HCT116 (cell line): ENCODE measurements around the gene DPYD. TPM values are rescaled to one million over a fixed set of nuclear protein-coding genes. Genes with fewer than 3 reads are reported as not detected.

Experiments
- ATAC-seq: fragments of 200-7000 bp; cut with Tn5 transposase; 2 replicates; pipeline ENCODE4 v1.9.1; 2020; ENCODE audit warnings: mild to moderate bottlenecking, moderate library complexity
- BruUV-seq: library from RNA; stranded (reverse); fragments of 400-500 nt; replicated peaks from 2 replicates; lab custom pipeline; 2021; lab: Mats Ljungman, UMichigan
- CTCF ChIA-PET: fragments of 300-600 bp; sonication (Branson Sonifier 250); formaldehyde crosslinking; loops from one replicate; lab custom pipeline; 2021; ENCODE audit warnings: antibody characterized with exemption; lab: Charles Lee
- POLR2A ChIA-PET: fragments of 300-600, 350-600 bp; sonication (Branson Sonifier 250); formaldehyde crosslinking; loops from one replicate; lab custom pipeline; 2021; ENCODE audit warnings: antibody characterized with exemption; lab: Charles Lee
- RAD21 ChIA-PET, 2 experiments: fragments of 300-600 bp; sonication (Branson Sonifier 250); formaldehyde crosslinking; loops; one replicate each; lab custom pipeline; 2023; ENCODE audit warnings: low total read pairs in 2 of 2; ENCODE audit not compliant: uncharacterized antibody in 2 of 2, unreplicated experiment in 2 of 2, low non-redundant PET in 1 of 2; lab: Charles Lee
- DNase-seq: peaks from one replicate; pipeline ENCODE4 v3.0.0-alpha.2; 2010; ENCODE audit warnings: low read depth, low spot score
- H2AFZ ChIP-seq: fragments of 200-600 bp; shearing (Covaris generic), sonication (generic); 2 replicates; pipeline ENCODE4 v1.6.1; 2017; ENCODE audit warnings: low read depth, mixed run types, mixed read lengths, antibody characterized with exemption, low read length; ENCODE audit not compliant: poor library complexity, severe bottlenecking
- H3K27ac ChIP-seq: 2 replicates; pipeline ENCODE4 v1.5.1; 2012; ENCODE audit warnings: low read depth, low read length
- H3K27me3 ChIP-seq: fragments of 200-600 bp; sonication (generic); 2 replicates; pipeline ENCODE4 v1.6.1; 2016; ENCODE audit warnings: mixed run types, low read length, mixed read lengths; ENCODE audit not compliant: insufficient read depth
- H3K36me3 ChIP-seq, 2 experiments: fragments of 200-500 bp in 1 of 2; fragments of 200-600 bp in 1 of 2; sonication (Bioruptor generic) in 1 of 2; sonication (generic) in 1 of 2; 2 replicates each; pipeline versions ENCODE4 v1.5.1 to v1.6.1; 2014 to 2016; ENCODE audit warnings: low read length in 2 of 2, inconsistent platforms in 1 of 2, mixed read lengths in 1 of 2, mixed run types in 1 of 2; ENCODE audit not compliant: insufficient read depth in 2 of 2, control insufficient read depth in 1 of 2
- H3K4me1 ChIP-seq, 2 experiments: fragments of 200-600 bp in 1 of 2; sonication (generic) in 1 of 2; 2 replicates each; pipeline versions ENCODE4 v1.5.1 to v1.6.1; 2012 to 2017; ENCODE audit warnings: low read length in 2 of 2, inconsistent platforms in 1 of 2, mild to moderate bottlenecking in 1 of 2, mixed read lengths in 1 of 2, mixed run types in 1 of 2, moderate library complexity in 1 of 2; ENCODE audit not compliant: insufficient read depth in 2 of 2, control insufficient read depth in 1 of 2
- H3K4me2 ChIP-seq: fragments of 200-600 bp; sonication (generic); 2 replicates; pipeline ENCODE4 v1.6.1; 2017; ENCODE audit warnings: mixed run types, low read length, mixed read lengths
- H3K4me3 ChIP-seq, 2 experiments: fragments of 200-600 bp in 1 of 2; sonication (generic) in 1 of 2; replicated peaks in 1 of 2; 2 replicates each; pipeline ENCODE4 v1.5.1; 2011 to 2016; ENCODE audit warnings: low read length in 2 of 2, control low read depth in 1 of 2, low read depth in 1 of 2, mild to moderate bottlenecking in 1 of 2, mixed read lengths in 1 of 2, mixed run types in 1 of 2
- H3K79me2 ChIP-seq: fragments of 200-600 bp; sonication (generic); 2 replicates; pipeline ENCODE4 v1.6.1; 2017; ENCODE audit warnings: mild to moderate bottlenecking, mixed run types, low read length, moderate library complexity, mixed read lengths; ENCODE audit not compliant: insufficient read depth
- H3K9ac ChIP-seq: fragments of 200-600 bp; sonication (generic); 2 replicates; pipeline ENCODE4 v1.6.1; 2016; ENCODE audit warnings: low read length, mixed read lengths
- H3K9me2 ChIP-seq: fragments of 200-600 bp; sonication (generic), shearing (Covaris generic); 2 replicates; pipeline ENCODE4 v1.6.1; 2017; ENCODE audit warnings: mixed run types, mild to moderate bottlenecking, moderate library complexity; ENCODE audit not compliant: insufficient read depth
- H3K9me3 ChIP-seq, 2 experiments: fragments of 200-500 bp in 1 of 2; fragments of 200-600 bp in 1 of 2; sonication (Bioruptor generic) in 1 of 2; sonication (generic) in 1 of 2; 2 replicates each; pipeline ENCODE4 v1.6.1; 2014 to 2017; ENCODE audit warnings: low read length in 2 of 2, mixed read lengths in 2 of 2, inconsistent platforms in 1 of 2, low read depth in 1 of 2, mild to moderate bottlenecking in 1 of 2, mixed run types in 1 of 2, moderate library complexity in 1 of 2; ENCODE audit not compliant: control insufficient read depth in 1 of 2, insufficient read depth in 1 of 2
- H4K20me1 ChIP-seq: fragments of 200-600 bp; sonication (generic), shearing (Covaris generic); 2 replicates; pipeline ENCODE4 v1.6.1; 2017; ENCODE audit warnings: mixed run types, mild to moderate bottlenecking, moderate library complexity; ENCODE audit not compliant: insufficient read depth
- ATF3 ChIP-seq: IDR thresholded peaks from 2 replicates; pipeline ENCODE4 v1.6.1; 2012
- CBX3 ChIP-seq: IDR thresholded peaks from 2 replicates; pipeline ENCODE4 v1.6.1; 2012; ENCODE audit warnings: low read depth
- CTCF ChIP-seq, 3 experiments: fragments of 200-600 bp in 1 of 3; sonication (generic) in 1 of 3; IDR thresholded peaks in 2 of 3; conservative IDR thresholded peaks in 1 of 3; 2 replicates each; pipeline ENCODE4 v1.5.1; 2012 to 2017; ENCODE audit warnings: low read depth in 2 of 3, low read length in 2 of 3, antibody characterized with exemption in 1 of 3, borderline replicate concordance in 1 of 3, control low read depth in 1 of 3, mild to moderate bottlenecking in 1 of 3, mixed read lengths in 1 of 3, mixed run types in 1 of 3, moderate library complexity in 1 of 3; ENCODE audit not compliant: insufficient read depth in 1 of 3
- EGR1 ChIP-seq: IDR thresholded peaks from 2 replicates; pipeline ENCODE4 v1.6.1; 2012; ENCODE audit warnings: low read depth
- POLR2AphosphoS5 ChIP-seq: IDR thresholded peaks from 2 replicates; pipeline ENCODE4 v1.6.1; 2011; ENCODE audit warnings: mild to moderate bottlenecking, low read depth, low read length, moderate library complexity
- SRF ChIP-seq: IDR thresholded peaks from 2 replicates; pipeline ENCODE4 v1.6.1; 2012; ENCODE audit warnings: low read depth
- TCF7L2 ChIP-seq: IDR thresholded peaks from 2 replicates; pipeline ENCODE4 v1.7.0; 2011; ENCODE audit warnings: borderline replicate concordance, inconsistent platforms; ENCODE audit not compliant: insufficient read depth, insufficient read length; ENCODE audit errors: extremely low read depth
- YY1 ChIP-seq: IDR thresholded peaks from 2 replicates; pipeline ENCODE4 v1.6.1; 2011; ENCODE audit warnings: low read length, low read depth, moderate library complexity, mild to moderate bottlenecking; ENCODE audit not compliant: insufficient replicate concordance; ENCODE audit errors: extremely low read depth
- ZNF274 ChIP-seq: fragments of 200-500 bp; sonication (Bioruptor generic); IDR thresholded peaks from 2 replicates; pipeline ENCODE4 v1.6.1; 2014; ENCODE audit warnings: mild to moderate bottlenecking, low read depth, low read length, inconsistent platforms
- intact Hi-C: fragments of 100-400 bp; cut with micrococcal nuclease; formaldehyde crosslinking; loops from 2 replicates; pipeline ENCODE4 v1.10.0; 2022
- total RNA-seq: library from RNA; stranded (reverse); gene quantifications from one replicate; pipeline ENCODE4 v1.2.1, GENCODE V29; 2021; ENCODE audit not compliant: unreplicated experiment

Gene DPYD
- total RNA-seq, 1 experiment from 2014 or later = 1.7 TPM

DNA sequence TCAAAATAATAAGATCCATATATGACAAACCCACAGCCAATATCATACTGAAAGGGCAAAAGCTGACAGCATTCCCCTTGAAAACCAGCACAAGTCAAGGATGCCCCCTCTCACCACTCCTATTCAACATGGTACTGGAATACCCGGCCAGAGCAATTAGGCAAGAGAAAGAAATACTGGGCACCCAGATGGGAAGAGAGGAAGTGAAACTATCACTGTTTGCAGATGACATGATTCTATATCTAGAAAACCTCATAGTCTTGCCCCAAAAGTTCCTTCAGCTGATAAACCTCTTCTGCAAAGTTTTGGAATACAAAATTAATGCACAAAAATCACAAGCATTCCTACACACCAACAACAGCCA is 756.6 kb downstream of the DPYD start:
- Histone ChIP-seq H3K9ac (no peak overlapping the region), H3K79me2 (no peaks in the 10 kb centered on the region), H3K9me3 (no peaks in the 10 kb centered on the region), H3K9me2 (no peaks in the 10 kb centered on the region), H3K4me1 (no peaks in the 10 kb centered on the region), H3K36me3 (no peaks in the 10 kb centered on the region), H3K27ac (no peak overlapping the region), H4K20me1 (no peaks in the 10 kb centered on the region), H3K4me3 (no peak overlapping the region), H3K4me2 (no peak overlapping the region), H3K27me3 (no peaks in the 10 kb centered on the region), H2AFZ (no peak overlapping the region)
- intact Hi-C loops = no loop called here
- no peak for DNase-seq
- ATAC-seq = no peak
- no peak for TF ChIP-seq TCF7L2
- ChIA-PET POLR2A (no interaction called here), CTCF (no interaction called here), RAD21 (no interaction called here)
- BruUV-seq = no TSS peak

GRCh38 chr1:97163591-97164275 is 757.1 kb downstream of the DPYD start:
- H3K36me3 ChIP-seq = no peaks in the 10 kb centered on the region
- H3K27me3 ChIP-seq = no peaks in the 10 kb centered on the region
- H3K9ac ChIP-seq = no peak overlapping the region
- no peak overlapping the region for H3K4me2 ChIP-seq
- H3K9me2 ChIP-seq = no peaks in the 10 kb centered on the region
- no peak for DNase-seq
- no peak overlapping the region for H2AFZ ChIP-seq
- no peaks in the 10 kb centered on the region for H3K79me2 ChIP-seq
- intact Hi-C loops = no loop called here
- POLR2A ChIA-PET = no interaction called here
- CTCF ChIA-PET = no interaction called here
- BruUV-seq = no TSS peak
- no peak for ATAC-seq
- no peak overlapping the region for H3K27ac ChIP-seq
- RAD21 ChIA-PET = no interaction called here
- no peaks in the 10 kb centered on the region for H3K4me1 ChIP-seq
- TF ChIP-seq EGR1 = no peak
- TF ChIP-seq SRF = no peak
- TF ChIP-seq CBX3 = no peak
- TF ChIP-seq ATF3 = no peak
- no peak for TF ChIP-seq YY1
- no peak for TF ChIP-seq POLR2AphosphoS5
- no peak for TF ChIP-seq TCF7L2
- no peak for TF ChIP-seq ZNF274
- TF ChIP-seq CTCF (IDR thresholded peaks at IDR 0.05 in 2 of 3, conservative IDR thresholded peaks at IDR 0.05 in 1 of 3; ENCODE audit: borderline replicate concordance in 1 of 3, insufficient read depth in 1 of 3, low read depth in 2 of 3, low read length in 2 of 3) = no peak
- no peaks in the 10 kb centered on the region for H4K20me1 ChIP-seq
- no peaks in the 10 kb centered on the region for H3K9me3 ChIP-seq
- H3K4me3 ChIP-seq = no peak overlapping the region
